Measurements from ENCODE around the gene CKB.

DNA sequence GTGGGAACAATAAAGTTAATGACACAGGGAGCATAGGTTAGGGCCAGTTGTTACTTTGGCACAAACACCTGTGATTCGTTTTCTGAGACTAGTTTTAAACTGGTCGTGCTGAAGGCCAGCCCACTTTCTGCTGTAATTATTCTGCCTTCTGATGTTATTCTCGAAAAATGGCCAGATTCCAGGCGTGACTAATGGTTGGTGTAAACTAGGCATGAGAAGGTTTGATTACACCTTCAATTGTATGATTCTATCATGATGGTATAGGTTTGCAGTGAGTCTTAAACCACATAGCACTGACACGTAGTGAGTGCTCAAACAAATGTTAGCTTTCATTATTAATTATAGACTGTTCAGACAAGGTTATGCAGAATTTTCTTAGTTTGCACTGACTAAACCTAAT is 39.0 kb downstream of the CKB start:
- TF ChIP-seq, protein P1, sequence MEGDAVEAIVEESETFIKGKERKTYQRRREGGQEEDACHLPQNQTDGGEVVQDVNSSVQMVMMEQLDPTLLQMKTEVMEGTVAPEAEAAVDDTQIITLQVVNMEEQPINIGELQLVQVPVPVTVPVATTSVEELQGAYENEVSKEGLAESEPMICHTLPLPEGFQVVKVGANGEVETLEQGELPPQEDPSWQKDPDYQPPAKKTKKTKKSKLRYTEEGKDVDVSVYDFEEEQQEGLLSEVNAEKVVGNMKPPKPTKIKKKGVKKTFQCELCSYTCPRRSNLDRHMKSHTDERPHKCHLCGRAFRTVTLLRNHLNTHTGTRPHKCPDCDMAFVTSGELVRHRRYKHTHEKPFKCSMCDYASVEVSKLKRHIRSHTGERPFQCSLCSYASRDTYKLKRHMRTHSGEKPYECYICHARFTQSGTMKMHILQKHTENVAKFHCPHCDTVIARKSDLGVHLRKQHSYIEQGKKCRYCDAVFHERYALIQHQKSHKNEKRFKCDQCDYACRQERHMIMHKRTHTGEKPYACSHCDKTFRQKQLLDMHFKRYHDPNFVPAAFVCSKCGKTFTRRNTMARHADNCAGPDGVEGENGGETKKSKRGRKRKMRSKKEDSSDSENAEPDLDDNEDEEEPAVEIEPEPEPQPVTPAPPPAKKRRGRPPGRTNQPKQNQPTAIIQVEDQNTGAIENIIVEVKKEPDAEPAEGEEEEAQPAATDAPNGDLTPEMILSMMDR (IDR thresholded peaks at IDR 0.05; ENCODE audit: insufficient read depth, low read length, poor library complexity, severe bottlenecking) = no peak
- no peak for TF ChIP-seq EZH2phosphoT487 (conservative IDR thresholded peaks at IDR 0.05; ENCODE audit: low read length)

Data from SU-DHL-6 (cell line).